ENCODE measurements around the gene ACSM4. TPM values are rescaled to one million over a fixed set of nuclear protein-coding genes. Genes with fewer than 3 reads are reported as not detected.

The ACSM4 gene
- total and polyA plus RNA-seq, 4 donors: not detected

- no peaks in the 10 kb centered on the region for H3K36me3 ChIP-seq (ENCODE audit: control insufficient read depth in 4 of 4, insufficient read depth in 3 of 4, low read depth in 1 of 4, low read length in 3 of 4)
- peaks cover 0 to 8% (median under 1%) of the 10 kb centered on the region in 4 donors for H3K27me3 ChIP-seq (ENCODE audit: control insufficient read depth in 4 of 4, insufficient read depth in 4 of 4, low read length in 3 of 4)
- no peaks in the 10 kb centered on the region for H3K9me3 ChIP-seq (ENCODE audit: control insufficient read depth in 4 of 4, low read length in 3 of 4)
- TF ChIP-seq HNF4G (IDR thresholded peaks at IDR 0.05) (no peak), JUND (IDR thresholded peaks at IDR 0.05) (no peak), REST (IDR thresholded peaks at IDR 0.05) (no peak), FOXA1 (IDR thresholded peaks at IDR 0.05) (no peak), CTCF (IDR thresholded peaks at IDR 0.05; ENCODE audit: low read depth, low read length, missing input control) (no peak), NR2F2 (IDR thresholded peaks at IDR 0.05) (no peak), RXRA (IDR thresholded peaks at IDR 0.05) (no peak), YY1 (IDR thresholded peaks at IDR 0.05) (no peak), EGR1 (IDR thresholded peaks at IDR 0.05; ENCODE audit: low read depth in 2 of 2) (no peak), SP1 (IDR thresholded peaks at IDR 0.05) (no peak), RAD21 (IDR thresholded peaks at IDR 0.05) (no peak), ZBTB33 (IDR thresholded peaks at IDR 0.05) (no peak), FOXA2 (IDR thresholded peaks at IDR 0.05) (no peak), HNF4A (conservative IDR thresholded peaks at IDR 0.05) (no peak), GABPA (IDR thresholded peaks at IDR 0.05 in 1 of 2, conservative IDR thresholded peaks at IDR 0.05 in 1 of 2) (no peak), TAF1 (conservative IDR thresholded peaks at IDR 0.05) (no peak)
- no peak overlapping the region for H3K27ac ChIP-seq (ENCODE audit: low read depth in 1 of 2, low read length in 2 of 2)
- H3K4me1 ChIP-seq (ENCODE audit: control insufficient read depth in 4 of 4, insufficient read depth in 4 of 4, low read length in 3 of 4): no peaks in the 10 kb centered on the region
- no peak overlapping the region for H3K9ac ChIP-seq (ENCODE audit: low read depth in 1 of 2, low read length in 2 of 2)
- WGBS: 68% methylated on average over 2 of the region's 2 CpGs
- no peak for DNase-seq (ENCODE audit: low spot score)
- H3K4me3 ChIP-seq (ENCODE audit: low read depth in 1 of 3, low read length in 3 of 3): no peak overlapping the region
Measured at GRCh38 chr12:7292300-7292699, 11.6 kb upstream of the ACSM4 start.

GRCh38 chr12:7293670-7294069, 10.2 kb upstream of the ACSM4 start:
- 58% methylated on average over 1 of the region's 1 CpG for WGBS
- H3K9ac ChIP-seq (ENCODE audit: low read depth in 1 of 2, low read length in 2 of 2): no peak overlapping the region
- no peak for DNase-seq (ENCODE audit: low spot score)
- peaks cover 0 to 8% (median under 1%) of the 10 kb centered on the region in 4 donors for H3K27me3 ChIP-seq (ENCODE audit: control insufficient read depth in 4 of 4, insufficient read depth in 4 of 4, low read length in 3 of 4)
- no peak overlapping the region for H3K4me3 ChIP-seq (ENCODE audit: low read depth in 1 of 3, low read length in 3 of 3)
- H3K9me3 ChIP-seq (ENCODE audit: control insufficient read depth in 4 of 4, low read length in 3 of 4): no peaks in the 10 kb centered on the region
- no peaks in the 10 kb centered on the region for H3K36me3 ChIP-seq (ENCODE audit: control insufficient read depth in 4 of 4, insufficient read depth in 3 of 4, low read depth in 1 of 4, low read length in 3 of 4)
- no peaks in the 10 kb centered on the region for H3K4me1 ChIP-seq (ENCODE audit: control insufficient read depth in 4 of 4, insufficient read depth in 4 of 4, low read length in 3 of 4)
- no peak overlapping the region for H3K27ac ChIP-seq (ENCODE audit: low read depth in 1 of 2, low read length in 2 of 2)
- TF ChIP-seq SP1 (IDR thresholded peaks at IDR 0.05) (no peak), HNF4A (conservative IDR thresholded peaks at IDR 0.05) (no peak), FOXA2 (IDR thresholded peaks at IDR 0.05) (no peak), GABPA (IDR thresholded peaks at IDR 0.05 in 1 of 2, conservative IDR thresholded peaks at IDR 0.05 in 1 of 2) (no peak), RAD21 (IDR thresholded peaks at IDR 0.05) (no peak), YY1 (IDR thresholded peaks at IDR 0.05) (no peak), ZBTB33 (IDR thresholded peaks at IDR 0.05) (no peak), CTCF (IDR thresholded peaks at IDR 0.05; ENCODE audit: low read depth, low read length, missing input control) (no peak), EGR1 (IDR thresholded peaks at IDR 0.05; ENCODE audit: low read depth in 2 of 2) (no peak), RXRA (IDR thresholded peaks at IDR 0.05) (no peak), NR2F2 (IDR thresholded peaks at IDR 0.05) (no peak), FOXA1 (IDR thresholded peaks at IDR 0.05) (no peak), JUND (IDR thresholded peaks at IDR 0.05) (no peak), ATF3 (IDR thresholded peaks at IDR 0.05) (no peak), HNF4G (IDR thresholded peaks at IDR 0.05) (no peak), TAF1 (conservative IDR thresholded peaks at IDR 0.05) (no peak)

All from liver (tissue), 9 donors.